Panc1 (cell line): Measurements from ENCODE around the gene LIMCH1. TPM values are rescaled to one million over a fixed set of nuclear protein-coding genes. Genes with fewer than 3 reads are reported as not detected.

Source experiments
- ATAC-seq: fragments of 200-7000 bp; cut with Tn5 transposase; 2 replicates; pipeline ENCODE4 v1.9.1; 2020; ENCODE audit warnings: mild to moderate bottlenecking, moderate library complexity
- BruUV-seq: library from RNA; stranded (reverse); fragments of 400-500 nt; replicated peaks from 2 replicates; lab custom pipeline; 2021; lab: Mats Ljungman, UMichigan
- CTCF ChIA-PET: fragments of 300-600 bp; sonication (Branson Sonifier 250); formaldehyde crosslinking; loops from one replicate; lab custom pipeline; 2022; ENCODE audit warnings: antibody characterized with exemption; lab: Charles Lee
- POLR2A ChIA-PET: fragments of 300-600 bp; sonication (Branson Sonifier 250); formaldehyde crosslinking; loops from one replicate; lab custom pipeline; 2022; ENCODE audit warnings: antibody characterized with exemption; lab: Charles Lee
- DNase-seq: peaks from one replicate; pipeline ENCODE4 v3.0.0-alpha.2; 2010; ENCODE audit warnings: low read depth, low spot score
- H3K27ac ChIP-seq: 2 replicates; pipeline ENCODE4 v1.5.1; 2011; ENCODE audit warnings: mild to moderate bottlenecking, low read length, inconsistent platforms
- H3K27me3 ChIP-seq: fragments of 200-500 bp; sonication (Bioruptor generic); 2 replicates; pipeline ENCODE4 v1.6.0; 2014; ENCODE audit warnings: low read length, inconsistent platforms; ENCODE audit not compliant: control insufficient read depth, insufficient read depth
- H3K36me3 ChIP-seq: fragments of 200-500 bp; sonication (Bioruptor generic); 2 replicates; pipeline ENCODE4 v1.5.1; 2014; ENCODE audit warnings: inconsistent platforms, mild to moderate bottlenecking, low read length, moderate library complexity; ENCODE audit not compliant: control insufficient read depth, insufficient read depth
- H3K4me1 ChIP-seq: 2 replicates; pipeline ENCODE4 v1.5.1; 2011; ENCODE audit warnings: inconsistent platforms, mild to moderate bottlenecking, low read length, moderate library complexity; ENCODE audit not compliant: control insufficient read depth, insufficient read depth
- H3K4me3 ChIP-seq, 2 experiments: 2 replicates each; pipeline ENCODE4 v1.5.1; 2011 to 2012; ENCODE audit warnings: low read depth in 2 of 2, low read length in 2 of 2, mild to moderate bottlenecking in 2 of 2, inconsistent platforms in 1 of 2, moderate library complexity in 1 of 2
- H3K9me3 ChIP-seq: fragments of 200-500 bp; sonication (Bioruptor generic); 2 replicates; pipeline ENCODE4 v1.5.1; 2014; ENCODE audit warnings: low read depth, mild to moderate bottlenecking, inconsistent platforms, low read length, moderate library complexity; ENCODE audit not compliant: control insufficient read depth, insufficient read depth
- CTCF ChIP-seq: fragments of 450-650 bp; IDR thresholded peaks from 2 replicates; pipeline ENCODE4 v1.5.1; 2017; ENCODE audit warnings: mild to moderate bottlenecking
- POLR2AphosphoS5 ChIP-seq: IDR thresholded peaks from 2 replicates; pipeline ENCODE4 v1.6.1; 2012; ENCODE audit warnings: mild to moderate bottlenecking, low read depth, low read length, moderate library complexity
- REST ChIP-seq, 2 experiments: IDR thresholded peaks; 2 replicates each; pipeline ENCODE4 v1.6.1; 2011 to 2012; ENCODE audit warnings: low read depth in 2 of 2, control low read depth in 1 of 2, low read length in 1 of 2, mild to moderate bottlenecking in 1 of 2, moderate library complexity in 1 of 2; ENCODE audit not compliant: insufficient read depth in 1 of 2
- SIN3A ChIP-seq: IDR thresholded peaks from 2 replicates; pipeline ENCODE4 v1.6.1; 2012; ENCODE audit warnings: low read depth, mild to moderate bottlenecking, low read length, moderate library complexity, borderline replicate concordance; ENCODE audit not compliant: insufficient read depth
- TCF7L2 ChIP-seq: IDR thresholded peaks from 2 replicates; pipeline ENCODE4 v1.6.1; 2011; ENCODE audit warnings: mild to moderate bottlenecking, low read depth, low read length, inconsistent platforms
- in situ Hi-C: cut with HindIII; loops from 2 replicates; pipeline ENCODE4 v1.10.0; 2016; ENCODE audit warnings: low sequenced_read_pairs, low pct_unique_long_range_greater_than_20kb
- intact Hi-C: fragments of 100-400 bp; cut with micrococcal nuclease; formaldehyde crosslinking; loops from one replicate; pipeline ENCODE4 v1.10.0; 2022; ENCODE audit not compliant: unreplicated experiment
- total RNA-seq: library from RNA; stranded (reverse); gene quantifications from one replicate; pipeline ENCODE4 v1.2.1, GENCODE V29; 2021; ENCODE audit not compliant: unreplicated experiment

The LIMCH1 gene
- total RNA-seq, 1 experiment from 2014 or later: 3.3 TPM

DNA sequence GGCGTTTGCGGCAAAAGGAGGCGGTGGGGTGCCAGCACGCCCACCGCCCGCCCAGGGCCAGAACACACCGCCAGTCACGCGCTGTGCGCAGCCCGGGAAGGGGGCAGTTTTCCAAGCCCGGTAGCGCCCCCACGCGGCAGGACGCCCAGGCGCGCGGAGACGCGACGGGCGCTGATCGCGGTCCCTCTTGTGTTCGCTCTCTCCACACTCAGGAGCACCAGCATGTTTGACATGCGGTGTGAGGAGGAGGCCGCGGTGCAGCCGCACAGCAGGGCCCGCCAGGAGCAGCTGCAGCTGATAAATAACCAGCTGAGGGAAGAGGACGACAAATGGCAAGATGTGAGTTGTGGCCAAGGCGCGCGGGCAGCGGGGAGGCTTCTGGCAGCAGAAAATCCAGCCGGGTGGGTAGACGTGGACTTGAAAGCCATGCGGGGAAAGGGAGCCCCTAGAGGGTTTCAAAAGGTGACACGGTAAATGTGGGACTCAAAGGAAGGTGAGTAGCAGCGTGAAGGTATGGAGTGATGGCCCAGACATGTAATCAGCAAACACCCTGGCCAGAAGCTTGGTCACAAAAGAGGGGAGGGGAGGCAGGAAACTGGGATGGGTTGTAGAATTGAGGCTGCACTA lies 106.4 kb downstream of the LIMCH1 start:
- Histone ChIP-seq H3K36me3 (no peaks in the 10 kb centered on the region), H3K9me3 (no peaks in the 10 kb centered on the region), H3K27ac (no peak overlapping the region), H3K4me3 (no peak overlapping the region), H3K27me3 (peaks cover 8% of the 10 kb centered on the region), H3K4me1 (no peaks in the 10 kb centered on the region)
- ChIA-PET POLR2A (no interaction called here), CTCF (interaction anchor here (0.7 kb wide), 2 partner anchors 22 to 364 kb away, joined by 3 to 8 read pairs; no protein-coding TSS in a partner anchor)
- in situ Hi-C loops: no loop called here
- DNase-seq (no peak), ATAC-seq (no peak; the same call in 1 of the 2 replicates)
- intact Hi-C loops: no loop called here
- BruUV-seq: no TSS peak
- TF ChIP-seq TCF7L2 (no peak), CTCF (peak; percentile 81), REST (IDR thresholded peaks at IDR 0.05; ENCODE audit: insufficient read depth in 1 of 2, low read depth in 2 of 2, low read length in 1 of 2) (no peak)

DNA sequence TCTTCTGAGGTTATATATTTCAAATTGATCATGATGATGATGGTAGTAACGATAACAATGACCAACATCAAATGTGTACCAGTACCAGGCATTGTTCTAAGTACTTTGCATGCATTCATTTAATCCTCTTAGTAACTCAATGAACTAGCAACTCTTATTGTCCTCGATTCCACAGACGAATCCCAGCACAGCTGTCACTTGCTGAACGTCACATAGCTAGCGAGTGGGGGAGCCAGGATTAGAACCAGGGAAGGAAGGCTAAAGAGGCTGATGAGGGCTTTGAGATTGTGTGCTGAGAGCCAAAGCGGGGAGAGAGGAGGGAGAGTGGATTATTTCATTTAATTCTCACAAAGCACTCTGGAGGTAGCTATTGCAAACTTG lies 106.9 kb downstream of the LIMCH1 start:
- no peak for DNase-seq
- TF ChIP-seq SIN3A: no peak
- TF ChIP-seq CTCF: no peak
- TF ChIP-seq REST (IDR thresholded peaks at IDR 0.05; ENCODE audit: insufficient read depth in 1 of 2, low read depth in 2 of 2, low read length in 1 of 2): no peak
- TF ChIP-seq POLR2AphosphoS5: no peak
- TF ChIP-seq TCF7L2: no peak
- ChIA-PET POLR2A (no interaction called here), CTCF (no interaction called here)
- no peak for ATAC-seq
- in situ Hi-C loops (no loop called here), intact Hi-C loops (no loop called here)
- BruUV-seq: no TSS peak
- Histone ChIP-seq H3K27me3 (peaks cover 8% of the 10 kb centered on the region), H3K9me3 (no peaks in the 10 kb centered on the region), H3K4me1 (no peaks in the 10 kb centered on the region), H3K36me3 (no peaks in the 10 kb centered on the region), H3K4me3 (no peak overlapping the region), H3K27ac (no peak overlapping the region)
